GM18951 (cell line): ENCODE results near the gene IFI35.
"Not testable (repeated sequence)": the region's sequence is repeated elsewhere in the genome, so short reads cannot be mapped to it uniquely, and the experiment has no call there.

Experiments
- POLR2A ChIP-seq: IDR thresholded peaks from 4 replicates; pipeline ENCODE4 v1.6.1; 2011; ENCODE audit warnings: mild to moderate bottlenecking; ENCODE audit not compliant: insufficient read length, insufficient read depth; ENCODE audit errors: extremely low read depth
- in situ Hi-C: fragments of 300-500 bp; cut with MboI; formaldehyde crosslinking; loops from one replicate; pipeline ENCODE4 v1.12.0; 2022; ENCODE audit warnings: low sequenced_read_pairs, mixed read lengths, inconsistent platforms; ENCODE audit not compliant: unreplicated experiment

The IFI35 gene

DNA sequence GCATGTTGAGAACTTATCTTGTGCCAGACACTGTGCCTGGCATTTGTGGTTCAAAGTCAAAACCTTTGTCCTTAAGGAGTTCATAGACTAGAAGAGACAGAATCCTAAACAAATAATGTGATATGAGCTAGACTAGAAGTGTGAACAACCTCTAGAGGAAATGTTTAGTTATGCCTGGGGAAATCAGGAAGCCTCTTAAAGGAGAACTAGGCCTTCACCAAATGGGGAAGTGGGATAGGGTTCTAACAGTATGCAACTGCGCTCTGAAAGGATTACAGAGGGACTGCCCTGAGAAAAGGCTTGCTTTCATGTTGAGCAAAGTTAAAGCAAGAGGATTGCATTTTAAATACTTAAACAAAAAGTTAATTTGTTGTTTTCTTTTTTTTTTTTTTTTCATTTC lies 21.4 kb upstream of the IFI35 start:
- no peak for TF ChIP-seq POLR2A
- in situ Hi-C loops: no loop called here

DNA sequence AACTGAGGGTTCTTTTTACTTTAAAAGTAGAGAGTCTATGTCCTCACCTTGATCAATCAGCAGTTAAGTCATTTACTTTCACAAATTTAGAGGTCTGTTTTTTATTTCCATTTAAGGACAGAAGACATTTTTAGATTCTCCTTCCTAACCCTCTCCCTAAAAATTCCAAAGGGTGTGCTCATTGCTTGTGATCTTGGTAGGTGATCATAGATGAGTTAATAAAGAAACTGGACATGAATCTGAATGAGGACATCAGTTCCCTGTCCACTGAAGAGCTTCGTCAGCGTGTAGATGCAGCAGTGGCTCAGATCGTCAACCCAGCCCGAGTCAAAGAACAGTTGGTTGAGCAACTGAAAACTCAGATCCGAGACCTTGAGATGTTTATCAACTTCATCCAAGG lies 17.4 kb upstream of the IFI35 start:
- in situ Hi-C loops: no loop called here
- no peak for TF ChIP-seq POLR2A

DNA sequence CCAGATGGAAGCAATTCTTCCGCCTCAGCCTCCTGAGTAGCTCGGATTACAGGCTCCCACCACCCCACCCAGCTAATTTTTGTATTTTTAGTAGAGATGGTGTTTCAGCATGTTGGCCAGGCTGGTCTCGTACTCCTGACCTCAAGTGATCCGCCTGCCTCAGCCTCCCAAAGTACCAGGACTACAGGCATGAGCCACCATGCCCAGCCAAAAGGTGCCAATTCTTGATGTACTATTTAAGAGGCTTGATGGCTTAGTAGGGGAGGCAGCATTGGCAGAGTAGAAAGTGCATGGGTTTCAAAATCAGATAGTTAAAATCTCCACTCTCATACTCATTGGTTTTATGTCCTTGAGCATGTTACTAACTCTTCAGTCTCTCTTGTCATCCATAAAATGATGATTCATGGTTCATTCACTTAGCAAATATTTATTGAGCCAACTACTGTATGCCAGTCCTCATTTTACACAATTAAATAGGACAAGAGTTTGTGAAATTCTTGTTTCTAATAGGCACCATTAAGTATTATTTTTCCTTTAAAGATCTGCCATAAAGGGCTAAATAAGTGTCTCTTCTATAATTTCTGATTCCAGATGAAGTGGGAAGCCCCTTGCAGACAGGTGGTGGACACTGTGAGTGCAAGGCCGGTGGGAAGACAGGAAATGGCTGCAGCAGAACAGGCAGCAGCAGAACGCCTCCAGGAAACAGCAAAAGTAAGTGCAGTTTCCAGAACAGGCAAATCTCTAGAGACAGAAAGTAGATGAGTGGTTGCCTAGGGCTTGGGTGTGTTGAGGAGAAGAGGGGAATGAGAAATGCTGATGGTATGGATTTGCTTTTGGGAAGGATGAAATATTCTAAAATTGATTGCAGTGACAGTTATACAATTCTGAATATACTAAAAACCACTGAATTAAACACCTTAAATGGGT lies 16.6 kb upstream of the IFI35 start:
- TF ChIP-seq POLR2A: no peak
- in situ Hi-C loops: no loop called here

GRCh38 chr17:42991471-42991870 lies 15.1 kb upstream of the IFI35 start:
- in situ Hi-C loops: no loop called here
- no peak for TF ChIP-seq POLR2A

DNA sequence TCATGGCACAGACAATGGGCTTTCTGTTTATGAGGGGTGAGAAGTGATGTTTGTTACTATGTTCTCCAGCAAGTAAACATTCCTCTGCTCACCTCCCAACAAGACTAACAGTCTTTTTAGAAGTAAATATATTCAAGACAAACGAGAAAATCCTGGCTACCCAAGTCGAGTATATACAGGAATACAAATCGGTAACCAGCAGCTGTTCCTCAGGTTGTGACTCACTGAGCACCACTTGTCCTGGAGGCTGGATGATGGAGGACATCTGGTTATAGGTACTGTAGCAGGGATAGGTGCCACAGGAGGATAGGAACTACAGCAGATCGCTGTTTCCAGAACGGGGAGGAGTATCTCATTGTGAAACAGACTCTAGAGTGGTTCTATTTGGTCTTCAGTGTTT lies 13.7 kb upstream of the IFI35 start:
- TF ChIP-seq POLR2A: no peak
- in situ Hi-C loops: no loop called here

- in situ Hi-C loops: not testable (repeated sequence)
Observed at GRCh38 chr17:42993913-42994312, 12.7 kb upstream of the IFI35 start.

- in situ Hi-C loops: no loop called here
- TF ChIP-seq POLR2A: no peak
Observed at GRCh38 chr17:42997390-42997983, 9.1 kb upstream of the IFI35 start.

GRCh38 chr17:42997984-42998938 lies 8.3 kb upstream of the IFI35 start, which contains the start of gene RPL27:
TSS of gene RPL27 (plus strand) at chr17:42998419. CDS start at chr17:42998751, 332 bp downstream.
- peak; percentile 91 for TF ChIP-seq POLR2A
- in situ Hi-C loops: no loop called here

DNA sequence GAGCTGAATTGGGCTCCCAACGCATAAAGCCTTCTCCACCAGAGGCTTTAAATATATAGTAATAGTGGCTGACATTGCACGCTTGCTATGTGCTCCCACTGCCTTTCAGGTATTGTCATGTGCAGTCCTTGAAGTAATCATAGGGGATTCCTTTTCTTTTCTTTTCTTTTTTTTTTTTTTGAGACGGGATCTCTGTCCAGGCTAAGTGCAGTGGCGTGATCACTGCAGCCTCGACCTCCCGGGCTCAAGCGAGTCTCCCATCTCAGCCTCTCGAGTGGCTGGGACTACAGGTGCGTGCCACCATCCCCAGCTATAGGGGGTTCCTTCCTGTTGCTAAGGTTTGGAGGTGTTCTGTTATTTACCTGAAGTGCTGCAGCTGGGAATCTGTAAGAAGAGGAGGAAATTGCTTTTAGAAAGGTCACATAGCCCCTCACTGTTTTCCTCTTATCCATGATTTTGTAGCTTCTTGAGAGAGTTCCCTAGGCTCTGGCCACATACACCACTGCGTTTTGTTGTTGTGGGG lies 7.5 kb upstream of the IFI35 start:
- in situ Hi-C loops: no loop called here
- TF ChIP-seq POLR2A: no peak

DNA sequence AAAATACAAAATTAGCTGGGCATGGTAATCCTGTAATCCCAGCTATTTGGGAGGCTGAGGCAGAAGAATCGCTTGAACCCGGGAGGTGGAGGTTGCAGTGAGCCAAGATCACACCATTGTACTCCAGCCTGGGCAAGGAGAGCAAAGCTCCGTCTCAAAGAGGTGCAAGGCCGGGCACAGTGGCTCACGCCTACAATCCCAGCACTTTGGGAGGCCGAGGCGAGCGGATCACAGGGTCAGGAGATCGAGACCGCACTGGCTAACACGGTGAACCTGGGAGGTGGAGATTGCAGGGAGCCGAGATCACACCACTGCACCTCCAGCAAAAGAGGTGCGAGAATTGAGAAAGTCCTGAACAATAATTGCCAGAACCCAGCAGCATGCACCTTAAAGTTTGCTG lies 5.7 kb upstream of the IFI35 start:
- in situ Hi-C loops: not testable (repeated sequence)

DNA sequence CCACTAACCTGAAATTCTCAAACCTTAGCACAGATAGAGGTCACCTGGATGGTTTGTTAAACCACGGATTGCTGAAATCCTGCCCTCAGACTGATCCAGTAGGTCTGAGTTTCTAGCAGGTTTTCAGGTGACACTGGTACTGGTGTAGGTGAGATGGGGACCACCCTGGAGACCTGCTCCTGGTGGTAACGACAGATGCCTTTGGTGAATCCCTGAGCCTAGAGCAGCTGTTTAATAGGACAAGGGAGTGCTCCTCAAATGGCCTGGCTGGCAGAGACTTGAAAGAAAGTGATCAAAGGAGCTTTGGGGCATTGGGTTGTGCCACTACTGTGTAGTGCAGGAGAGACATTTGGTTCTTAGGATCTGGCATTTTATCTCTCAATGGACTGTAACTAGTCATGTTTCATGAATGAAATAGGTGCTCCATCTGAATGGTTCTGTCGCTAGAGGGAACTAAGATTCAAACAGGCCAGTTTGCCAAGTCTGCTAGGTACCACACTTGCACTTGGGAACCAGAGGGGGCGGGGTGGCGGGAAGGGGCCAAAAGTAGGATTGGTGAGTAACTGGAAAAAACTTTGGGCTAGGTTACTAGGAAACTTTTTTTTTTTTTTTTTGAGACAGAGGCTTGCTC lies 2.9 kb upstream of the IFI35 start:
- in situ Hi-C loops: no loop called here

DNA sequence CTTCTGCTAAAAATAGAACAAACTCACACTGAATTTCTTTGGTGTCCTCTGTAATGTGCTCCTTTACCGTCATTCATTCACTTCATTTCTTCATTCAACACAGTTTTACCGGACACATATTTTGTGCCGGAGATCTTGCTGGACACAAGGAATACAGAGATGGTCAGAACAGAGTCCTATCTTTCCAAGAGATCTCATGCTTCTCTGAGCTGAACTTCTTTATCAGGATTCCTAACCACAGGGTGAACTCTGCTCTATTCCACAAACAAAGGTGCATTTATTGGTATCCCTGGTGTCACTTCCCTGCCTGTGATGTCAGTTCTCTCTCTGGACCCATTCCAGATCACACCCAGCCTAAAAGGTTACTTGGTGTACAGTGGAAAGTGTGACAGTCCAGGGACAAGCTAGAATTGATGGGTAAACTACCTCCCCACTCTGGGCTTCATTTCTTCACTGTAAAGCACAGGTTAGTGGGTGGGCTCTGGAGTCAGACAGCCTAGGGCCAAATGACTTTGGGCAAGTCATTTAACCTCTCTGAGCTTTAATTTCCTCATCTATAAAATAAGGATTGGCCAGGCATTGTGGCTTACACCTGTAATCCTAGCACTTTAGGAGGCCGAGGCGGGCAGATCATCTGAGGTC lies 4.2 kb downstream of the IFI35 start:
- in situ Hi-C loops: no loop called here
- TF ChIP-seq POLR2A: no peak

More for the DNA sequence above, 2.9 kb upstream of the IFI35 start:
- TF ChIP-seq POLR2A: no peak
